NCI-H446 treated with DMSO at 0.1 percent for 48 hours (cell line): ENCODE measurements around the gene ZNF831.

Experiments
- DNase-seq: peaks from one replicate; lab custom pipeline; 2025; lab: John Stamatoyannopoulos, UW

The ZNF831 gene

DNA sequence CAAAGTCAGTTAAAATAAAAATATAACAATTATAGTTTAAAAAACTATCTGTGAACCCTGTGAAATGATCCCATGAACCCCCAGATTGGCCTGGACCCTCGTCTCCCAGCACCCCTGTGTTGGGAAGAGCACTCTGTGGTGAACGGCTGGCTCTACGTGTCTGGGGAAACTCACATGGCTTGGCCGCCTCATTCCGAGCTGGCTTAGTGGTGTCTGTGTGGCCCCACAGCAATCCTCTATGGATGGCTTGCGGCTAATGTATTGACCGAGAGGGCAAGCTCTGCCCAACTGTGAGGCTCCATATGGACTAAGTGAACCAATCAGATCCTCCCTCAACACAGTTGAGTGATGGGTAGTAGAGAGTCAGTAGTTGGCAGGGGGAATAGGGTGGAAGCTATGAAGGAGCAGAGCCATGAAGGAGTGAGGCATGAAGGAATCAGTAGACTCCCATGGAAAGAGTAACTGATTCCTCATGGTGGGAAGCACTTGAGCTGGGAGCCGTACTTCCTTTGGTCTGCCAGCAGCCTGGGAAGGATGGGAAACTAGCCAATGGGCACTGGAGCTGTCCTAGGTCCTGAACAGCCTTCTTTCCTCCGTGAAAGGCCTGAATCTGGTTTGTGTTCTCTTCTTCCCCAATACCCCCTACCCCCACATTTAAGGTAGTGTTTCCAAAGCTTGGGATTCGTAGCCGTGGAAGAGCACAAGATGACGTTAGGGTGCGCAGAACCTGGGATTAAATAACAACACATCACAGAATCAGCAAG, 21.6 kb upstream of the ZNF831 start:
- DNase-seq: no peak

DNA sequence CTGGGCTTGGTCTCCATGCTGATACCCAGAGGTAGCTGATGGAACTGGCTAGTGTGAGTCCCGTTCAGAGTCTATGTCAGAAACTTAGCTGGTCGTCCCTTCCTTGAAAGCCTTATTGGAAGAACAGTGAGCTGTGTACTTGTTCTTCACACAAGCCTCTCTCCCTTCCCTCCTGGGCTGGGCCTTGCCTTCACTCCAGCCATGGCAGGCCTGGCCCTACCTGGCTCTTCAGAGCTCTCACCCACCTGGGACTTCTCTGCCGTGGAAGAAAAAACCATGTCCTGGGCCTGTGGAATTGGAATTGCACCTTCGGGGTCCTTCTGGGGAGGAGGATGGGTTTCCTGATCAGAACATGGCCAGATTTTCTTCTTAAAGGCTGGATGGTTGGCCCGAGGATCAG, 20.3 kb upstream of the ZNF831 start:
- no peak for DNase-seq

DNA sequence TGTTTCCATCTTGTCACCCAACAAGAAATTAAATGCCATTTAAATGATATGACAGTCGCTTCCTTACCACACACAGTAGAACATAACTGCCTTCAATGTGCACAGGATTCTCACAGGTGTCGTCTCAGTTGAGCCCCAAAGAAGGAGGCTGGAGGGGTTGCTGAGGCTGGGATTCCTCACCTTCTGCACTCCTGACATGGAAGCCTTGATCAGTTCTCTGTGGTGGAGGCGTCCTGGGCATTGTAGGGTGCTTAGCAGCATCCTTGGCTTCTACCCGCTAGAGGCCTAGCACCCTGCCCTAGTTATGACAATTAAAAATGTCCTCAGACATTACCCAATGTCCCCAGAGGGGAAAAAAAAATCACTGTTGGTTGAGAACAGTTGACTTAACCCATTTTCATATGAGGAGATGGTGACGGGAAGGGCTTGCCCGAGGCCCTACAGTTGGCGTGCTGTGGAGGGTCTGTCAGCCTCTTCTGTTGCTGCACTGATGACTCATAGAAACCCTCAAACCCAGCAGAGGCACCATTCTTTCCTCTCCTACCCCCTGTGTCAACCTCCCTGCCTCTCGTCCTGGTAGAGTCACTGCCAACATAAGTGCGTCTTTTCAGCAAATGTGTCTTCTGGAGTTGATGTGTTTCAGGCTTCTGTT, 19.3 kb upstream of the ZNF831 start:
- DNase-seq: no peak

DNA sequence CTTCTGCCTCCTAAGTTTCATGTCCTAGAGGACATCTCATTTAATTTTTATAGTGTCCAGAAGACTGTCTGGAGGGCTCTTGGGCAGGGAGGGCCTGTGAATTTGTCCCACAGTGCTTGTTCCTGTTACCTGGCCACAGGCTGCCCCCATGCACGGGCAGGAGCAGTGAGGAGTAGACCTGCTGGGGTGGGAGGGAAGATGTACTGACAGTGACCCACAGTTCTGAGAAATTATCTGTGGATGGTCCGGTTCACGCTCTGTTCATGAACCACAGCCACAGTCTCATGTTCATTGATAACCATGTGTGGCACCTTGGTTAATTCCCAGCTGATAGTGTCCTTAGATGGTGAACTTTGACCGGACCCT, 18.8 kb upstream of the ZNF831 start:
- DNase-seq: no peak

DNA sequence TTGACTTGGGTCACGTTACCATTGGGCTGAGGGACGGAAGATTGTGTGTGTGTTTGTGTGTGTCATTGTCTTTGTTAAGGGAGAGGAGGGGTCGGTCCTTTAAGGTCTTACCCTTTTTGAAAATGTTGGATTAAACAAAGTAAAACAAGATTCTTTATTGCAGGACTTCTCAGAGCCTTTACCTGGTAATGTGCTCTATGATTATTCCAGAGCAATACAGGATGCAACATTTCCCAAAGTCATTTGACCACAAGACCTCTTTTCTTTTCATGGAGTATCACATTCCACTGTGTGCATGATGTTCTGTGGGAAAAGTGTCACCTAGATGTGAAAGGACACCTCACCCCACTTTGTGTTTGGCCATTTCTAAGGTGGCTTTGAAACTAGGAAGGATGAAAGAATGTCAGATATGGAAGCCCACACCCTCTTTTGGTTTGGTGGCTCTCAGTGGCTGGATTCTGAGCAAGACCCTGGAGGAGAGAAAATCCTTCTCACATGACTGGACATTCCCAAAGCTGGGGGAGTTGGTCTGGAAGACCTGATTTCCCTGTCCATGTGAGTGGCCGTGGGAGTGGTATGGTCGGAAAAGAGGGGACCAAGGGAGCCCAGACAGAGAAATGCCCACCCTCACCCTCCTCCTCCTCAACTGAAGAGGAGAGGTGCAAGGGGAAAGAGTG, 18.2 kb upstream of the ZNF831 start:
- no peak for DNase-seq

DNA sequence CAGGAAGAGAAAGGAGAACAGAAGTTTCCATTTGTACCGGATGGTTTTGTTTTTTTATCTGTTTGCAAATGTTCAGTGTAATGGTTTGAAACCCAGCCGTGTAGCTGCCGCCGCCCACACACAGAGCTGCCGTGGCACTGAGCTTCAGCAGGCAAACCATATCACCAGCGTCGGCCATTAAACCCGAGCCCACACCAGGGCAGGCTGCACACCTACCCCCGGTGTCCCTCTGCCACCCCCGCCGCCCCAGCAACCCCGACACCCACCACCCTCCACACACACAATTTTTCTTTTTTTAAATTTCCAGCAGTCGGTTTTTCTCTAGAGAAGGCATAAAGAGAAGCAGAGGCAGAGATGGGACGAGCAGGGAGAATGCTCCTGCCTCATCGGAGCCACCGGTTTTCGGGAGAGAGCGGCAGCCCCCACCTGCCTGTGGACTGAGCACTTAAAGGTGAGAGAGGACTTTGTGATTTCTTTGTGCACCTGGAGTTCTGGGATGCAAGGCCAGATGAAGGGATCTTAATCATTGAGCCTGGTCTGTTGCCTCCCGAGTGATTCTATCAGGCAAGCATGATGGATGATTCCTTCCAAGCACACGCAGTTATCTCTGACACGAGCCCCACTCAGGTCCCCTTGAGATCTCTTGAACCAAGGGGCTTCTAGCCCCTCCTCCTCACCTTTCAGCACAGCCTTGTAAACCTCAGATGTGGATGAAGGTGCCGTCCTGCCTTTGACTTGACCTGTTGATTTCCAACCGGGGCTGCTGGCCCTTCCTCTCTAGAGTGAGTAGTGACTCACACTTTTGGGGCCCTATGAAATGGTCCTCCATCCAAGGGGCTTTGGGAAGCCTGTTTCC, 17.5 kb upstream of the ZNF831 start:
- DNase-seq: no peak

DNA sequence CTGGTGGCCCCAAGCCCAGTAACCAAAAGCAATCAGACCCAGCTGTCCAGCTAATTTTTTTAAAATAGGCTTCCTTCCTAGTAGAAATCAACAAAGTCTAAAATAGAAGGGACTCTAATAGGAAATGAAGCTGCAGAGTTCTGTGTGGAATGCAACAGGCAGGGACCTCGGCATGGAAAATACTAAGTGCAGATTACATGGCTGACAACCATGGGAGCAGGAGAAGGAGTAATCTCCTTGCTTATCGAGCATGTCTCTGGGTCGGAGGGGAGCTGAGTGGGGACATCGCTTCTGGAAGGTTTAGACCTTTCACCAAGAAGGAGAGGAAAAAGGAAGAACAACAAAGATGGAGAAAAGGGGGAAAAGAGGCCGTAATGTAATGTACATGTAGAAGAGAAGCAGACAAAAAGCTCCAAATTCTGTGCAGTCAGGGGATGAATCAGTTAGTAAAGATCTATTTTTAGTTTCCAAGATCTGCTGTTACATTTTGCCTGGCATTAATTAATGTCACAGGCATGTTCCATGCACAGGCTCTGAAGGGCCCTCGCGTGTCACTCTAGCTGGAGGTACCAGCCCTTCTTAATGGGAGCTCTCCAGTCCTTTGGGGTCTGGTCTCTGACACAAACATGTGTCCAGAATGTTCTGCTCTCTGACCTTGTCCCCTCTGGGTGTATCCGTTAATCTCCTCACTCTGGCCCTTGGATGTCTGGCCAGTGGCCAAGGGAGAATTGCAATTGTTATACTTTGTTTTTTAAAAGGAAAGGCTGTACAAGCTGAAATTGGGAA, 16.6 kb upstream of the ZNF831 start:
- DNase-seq: no peak

DNA sequence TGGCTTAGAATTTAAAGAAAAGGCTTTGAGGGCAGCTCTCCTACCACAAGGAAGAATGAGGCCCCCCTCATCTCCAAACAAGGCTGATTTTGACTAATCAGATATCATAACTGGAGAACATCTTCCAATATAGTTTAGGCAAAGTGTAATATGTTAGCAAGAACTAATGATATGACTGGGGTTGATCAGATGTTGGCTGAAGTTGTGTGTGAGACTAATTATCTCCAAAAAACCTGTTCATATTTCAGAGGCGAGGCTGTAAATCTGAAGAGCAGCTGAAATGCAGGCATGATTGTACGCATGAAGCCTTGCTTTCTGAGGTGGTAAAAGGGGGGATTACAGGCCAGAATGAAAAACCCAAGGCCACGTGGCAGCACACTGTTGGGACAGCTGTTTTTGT, 16.0 kb upstream of the ZNF831 start:
- no peak for DNase-seq

DNA sequence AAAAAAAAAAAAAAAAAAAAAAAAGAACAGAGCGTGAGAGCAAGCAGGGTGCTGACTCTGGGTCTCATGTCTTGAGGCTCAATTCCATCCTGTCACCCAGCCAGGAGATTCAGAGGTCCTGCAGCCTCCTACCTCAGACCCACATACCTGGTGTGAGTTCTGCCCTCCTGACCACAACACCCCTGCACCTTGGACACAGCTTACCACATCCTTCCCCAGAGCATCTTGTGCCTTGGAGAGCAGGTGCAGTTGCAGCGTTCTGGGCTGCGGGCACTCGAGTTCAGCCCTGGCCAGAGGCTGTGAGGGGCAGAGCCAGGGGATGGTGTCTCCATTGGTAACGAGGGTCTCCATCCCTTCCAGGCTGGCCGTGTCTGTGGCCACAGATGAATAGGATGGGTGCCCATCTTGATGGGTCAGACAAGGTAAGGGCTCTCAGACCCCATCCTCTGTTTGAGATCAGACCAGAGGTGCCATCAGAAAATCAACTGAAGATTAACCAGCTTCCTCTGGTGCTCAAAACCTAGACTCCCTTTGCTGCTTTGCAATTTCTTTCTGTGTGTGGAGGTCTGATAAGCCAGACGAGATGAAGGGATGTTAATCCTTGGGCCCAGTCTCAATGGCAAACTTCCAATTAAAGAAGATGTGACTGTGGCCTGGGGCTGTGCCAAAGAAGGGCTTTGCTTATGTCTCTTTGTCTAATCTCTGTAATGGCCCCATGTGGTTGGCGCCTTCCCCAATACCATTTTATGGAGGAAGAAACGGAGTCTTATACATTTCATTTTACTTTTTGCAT, 14.7 kb upstream of the ZNF831 start:
- no peak for DNase-seq

DNA sequence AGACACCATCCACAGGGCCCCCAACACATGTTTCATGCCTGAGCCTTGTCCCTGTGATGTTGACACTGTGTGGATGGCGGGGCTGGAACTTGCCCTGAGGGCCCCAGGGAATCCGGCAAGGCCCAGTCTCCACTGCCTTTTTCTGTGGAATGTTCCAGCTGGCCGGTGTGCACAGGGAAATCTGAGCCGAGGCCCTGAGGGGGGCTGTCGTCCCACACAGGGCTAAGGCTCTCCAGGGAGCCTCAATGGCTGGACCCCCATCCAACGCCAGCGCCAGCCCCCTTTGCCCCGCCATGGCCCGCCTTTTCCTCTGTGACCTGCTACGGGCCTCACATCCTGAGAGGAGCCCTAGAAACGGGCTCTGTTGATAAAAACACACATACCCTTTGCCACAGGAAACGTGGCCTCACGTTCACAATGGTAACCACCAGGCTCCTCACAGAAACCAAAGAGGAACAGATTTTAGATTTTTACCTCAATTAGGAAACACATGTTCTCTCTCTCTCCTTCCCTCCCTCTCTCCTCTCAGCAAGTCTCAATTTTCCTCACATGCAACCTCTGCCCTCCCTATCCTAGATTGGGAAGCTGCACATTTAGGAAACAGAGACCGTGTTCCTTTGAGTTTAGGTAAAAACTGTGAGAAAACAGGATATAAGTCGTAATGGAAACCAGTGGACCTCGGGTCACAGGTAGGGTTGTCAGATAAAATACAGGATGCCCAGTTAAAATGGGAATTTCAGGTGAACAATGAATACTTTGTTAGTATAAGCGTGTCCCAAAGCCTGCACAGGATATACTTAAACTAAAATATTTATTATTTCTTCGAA, 13.7 kb upstream of the ZNF831 start:
- DNase-seq: no peak

DNA sequence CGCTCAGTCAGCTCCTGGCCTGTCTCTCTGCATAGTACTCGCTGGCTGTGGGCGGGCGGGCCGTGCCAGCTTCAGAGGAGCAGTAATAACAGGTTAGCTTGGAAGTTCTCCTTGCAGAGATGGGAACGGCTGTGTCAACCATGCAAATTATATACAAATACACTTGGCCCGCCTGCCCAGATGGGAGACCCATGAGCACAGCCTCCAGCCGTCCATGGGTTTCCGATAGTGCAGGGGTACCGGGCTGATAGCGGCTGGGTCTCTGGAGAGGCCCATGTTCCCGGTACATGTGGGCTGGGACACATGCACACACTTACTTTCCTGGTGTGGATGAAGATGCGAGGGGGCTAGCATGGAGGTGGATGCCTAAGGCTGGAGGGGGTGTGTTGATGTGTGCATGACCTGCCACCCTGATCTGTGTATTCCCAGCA, 12.8 kb upstream of the ZNF831 start:
- DNase-seq: no peak

DNA sequence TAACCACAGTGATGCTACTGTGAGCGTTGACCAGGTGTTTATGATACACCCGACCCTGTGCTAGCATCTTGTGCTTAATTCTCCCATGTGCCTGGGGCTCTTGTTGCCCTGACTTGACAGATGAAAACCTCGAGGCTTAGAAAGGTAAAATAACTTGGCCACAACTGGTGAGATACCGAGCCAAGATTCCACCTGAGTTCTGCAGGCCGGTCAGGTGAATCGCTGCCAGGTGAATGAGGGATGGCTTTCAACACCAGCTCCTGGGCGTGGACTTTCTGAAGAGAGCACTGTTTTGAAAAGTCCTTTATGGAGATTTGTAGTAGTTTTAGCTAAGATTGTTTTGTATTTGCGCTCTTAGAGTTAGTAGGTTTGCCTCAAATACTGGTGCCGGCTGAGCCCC, 12.2 kb upstream of the ZNF831 start:
- DNase-seq: no peak

DNA sequence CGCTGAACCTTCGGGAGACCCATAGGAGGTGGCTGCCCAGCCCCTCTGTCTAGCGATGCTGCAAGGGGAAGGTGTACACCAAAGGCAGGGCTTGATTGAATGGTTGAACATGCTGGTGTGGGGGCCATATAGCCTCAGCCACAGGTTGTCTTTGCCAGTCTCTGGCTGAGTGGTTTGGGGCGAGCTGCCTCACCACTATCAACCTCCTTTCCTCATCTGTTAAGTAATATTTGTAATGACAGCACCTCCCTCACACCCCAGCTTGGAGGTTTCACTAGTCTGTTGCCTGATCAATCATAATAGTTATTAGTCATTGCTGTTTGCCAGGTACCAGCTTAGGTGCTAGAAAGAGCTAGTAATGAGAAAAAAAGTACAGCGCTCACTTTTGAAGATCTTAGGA, 11.8 kb upstream of the ZNF831 start:
- DNase-seq: no peak

DNA sequence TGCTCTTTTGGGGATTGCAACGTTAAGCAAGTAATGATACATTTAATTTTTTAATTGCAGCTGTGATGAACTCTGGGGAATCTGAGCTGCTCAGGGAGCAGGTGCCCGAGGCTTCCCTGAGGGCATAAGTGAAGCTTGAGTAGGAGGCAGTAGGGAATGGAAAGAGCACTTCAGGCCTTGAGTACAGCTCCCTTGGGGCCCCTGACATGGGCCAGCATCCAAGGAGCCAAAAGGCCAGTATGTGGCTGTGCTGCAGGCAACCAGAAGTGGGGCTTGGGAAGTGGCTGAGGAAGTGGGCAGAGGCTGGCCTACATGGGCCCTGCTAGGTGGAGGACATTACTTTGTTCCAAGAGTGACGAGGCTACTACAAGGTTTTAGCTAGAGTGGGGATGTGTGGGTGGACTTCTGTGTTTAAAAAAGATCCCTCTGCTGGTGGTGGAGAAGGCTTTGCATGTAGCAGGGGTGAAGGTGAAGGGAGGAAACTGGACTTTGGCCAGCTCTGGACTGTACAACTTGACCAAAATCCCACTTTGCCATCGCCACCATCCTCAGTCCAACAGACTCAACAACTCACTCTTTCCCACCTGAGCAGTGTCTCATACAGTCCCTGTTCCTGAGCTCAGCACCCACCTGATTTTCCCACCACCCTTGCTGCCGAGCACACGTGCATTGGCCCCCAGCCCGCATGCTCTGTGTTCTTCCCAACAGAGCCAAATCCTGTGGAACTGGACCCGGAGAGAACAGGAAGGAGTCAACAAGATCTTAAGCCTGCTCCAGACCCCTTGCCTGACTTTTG, 10.9 kb upstream of the ZNF831 start:
- DNase-seq: no peak

DNA sequence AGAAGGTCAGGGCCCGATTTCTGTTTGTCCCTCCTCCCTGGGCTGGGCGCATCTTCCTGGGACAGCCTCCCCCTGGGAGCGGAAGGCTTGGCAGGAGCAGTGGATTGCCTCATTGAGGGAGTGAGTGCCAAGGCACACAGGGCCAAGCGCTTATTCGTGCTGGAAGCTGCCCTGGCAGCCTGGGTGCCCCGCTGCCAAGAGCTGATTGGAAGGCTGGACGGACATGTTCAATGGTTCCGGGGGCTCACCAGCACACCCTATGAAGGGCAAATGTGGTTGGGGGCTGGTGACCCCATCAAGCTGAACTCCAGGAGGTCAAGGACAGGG, 10.3 kb upstream of the ZNF831 start:
- peak; percentile 80 for DNase-seq

DNA sequence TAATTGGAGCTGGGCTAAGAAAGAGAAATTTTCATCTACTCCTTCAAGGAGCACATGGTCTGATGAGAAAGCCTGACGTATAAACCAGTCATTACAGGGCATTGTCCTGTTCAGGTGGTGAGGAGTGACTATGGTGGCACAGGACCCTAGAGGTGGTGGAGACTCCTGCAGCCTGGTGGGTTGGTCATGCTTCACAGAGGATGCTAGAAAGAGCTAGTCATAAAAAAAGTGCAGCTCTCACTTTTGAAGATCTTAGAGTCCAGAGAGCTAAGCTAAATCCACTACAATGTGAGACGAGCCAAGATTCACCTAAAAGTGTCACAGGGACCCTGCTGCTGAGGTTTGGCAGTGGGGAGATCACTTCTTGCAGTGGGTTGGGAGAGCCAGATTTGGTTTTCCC, 9.8 kb upstream of the ZNF831 start:
- DNase-seq: no peak

DNA sequence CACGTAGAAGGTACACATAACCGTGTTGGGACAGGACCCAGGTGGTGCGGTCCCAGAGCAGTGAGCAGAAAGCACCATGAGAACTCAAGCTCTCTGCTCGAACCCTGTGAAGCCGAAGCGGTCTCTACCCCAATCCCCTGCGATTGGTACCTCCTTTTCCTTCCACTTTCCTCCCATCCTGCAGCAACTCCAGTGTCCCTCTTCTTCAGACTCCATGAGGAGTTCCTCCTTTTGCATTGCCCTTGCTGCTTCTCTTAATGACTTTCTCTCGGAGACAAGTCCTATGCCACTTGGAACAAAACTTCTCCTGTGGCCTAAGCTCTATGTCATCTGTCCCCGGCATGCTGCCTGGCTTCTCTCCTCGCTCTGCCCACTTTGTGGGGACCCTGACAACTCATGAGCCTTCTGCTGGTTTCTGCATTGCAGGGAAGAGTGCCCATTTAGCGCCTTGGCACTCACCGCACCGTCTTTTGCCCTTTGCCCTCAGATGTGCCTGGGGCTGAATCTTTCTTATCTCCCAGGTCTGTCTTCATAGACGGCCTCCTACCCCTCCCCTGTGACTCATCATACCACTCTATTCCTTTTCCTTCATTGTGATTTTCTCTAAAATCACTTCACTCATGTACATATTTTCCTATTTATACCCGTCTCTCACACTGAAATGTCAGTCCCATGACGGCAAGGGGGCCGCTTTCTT, 9.2 kb upstream of the ZNF831 start:
- no peak for DNase-seq

DNA sequence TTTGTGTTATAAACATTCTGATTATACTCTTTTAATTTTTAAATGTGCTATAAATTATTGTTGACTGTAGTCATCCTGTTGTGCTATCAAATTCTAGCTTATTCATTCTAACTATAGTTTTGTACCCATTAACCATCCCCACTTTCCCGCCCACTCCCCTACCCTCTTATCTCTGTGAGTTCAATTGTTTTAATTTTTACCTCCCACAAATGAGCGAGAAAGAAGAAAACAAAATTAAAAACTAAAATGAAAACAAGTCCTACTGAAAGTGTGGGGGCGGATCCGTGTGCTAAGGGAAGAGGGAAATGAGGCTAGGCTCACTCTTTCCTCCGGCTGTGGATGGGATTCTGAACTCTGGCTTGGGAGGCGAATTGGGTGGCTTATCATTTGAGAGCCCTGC, 6.6 kb upstream of the ZNF831 start:
- no peak for DNase-seq

DNA sequence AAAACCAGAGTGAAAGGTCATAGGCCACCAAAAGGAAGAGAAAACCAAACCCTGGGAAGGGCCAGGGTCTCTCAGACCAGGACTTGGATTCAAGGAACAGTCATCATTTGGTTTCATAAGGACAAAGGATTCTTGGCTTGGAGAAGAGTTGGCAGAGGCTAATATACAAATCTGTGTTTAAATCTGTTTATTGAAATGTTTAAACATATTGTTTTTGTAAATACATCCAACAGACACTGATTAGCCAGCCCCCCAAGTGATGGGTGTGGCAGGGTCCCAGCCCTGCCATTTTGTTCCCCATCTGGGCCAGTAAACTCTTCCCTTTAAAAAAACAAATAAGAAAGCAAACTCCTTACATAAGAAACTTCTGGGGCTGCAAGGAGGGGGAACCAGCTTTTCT, 6.1 kb upstream of the ZNF831 start:
- DNase-seq: no peak
